Measurements from ENCODE around the gene SPDEF.

The SPDEF gene

DNA sequence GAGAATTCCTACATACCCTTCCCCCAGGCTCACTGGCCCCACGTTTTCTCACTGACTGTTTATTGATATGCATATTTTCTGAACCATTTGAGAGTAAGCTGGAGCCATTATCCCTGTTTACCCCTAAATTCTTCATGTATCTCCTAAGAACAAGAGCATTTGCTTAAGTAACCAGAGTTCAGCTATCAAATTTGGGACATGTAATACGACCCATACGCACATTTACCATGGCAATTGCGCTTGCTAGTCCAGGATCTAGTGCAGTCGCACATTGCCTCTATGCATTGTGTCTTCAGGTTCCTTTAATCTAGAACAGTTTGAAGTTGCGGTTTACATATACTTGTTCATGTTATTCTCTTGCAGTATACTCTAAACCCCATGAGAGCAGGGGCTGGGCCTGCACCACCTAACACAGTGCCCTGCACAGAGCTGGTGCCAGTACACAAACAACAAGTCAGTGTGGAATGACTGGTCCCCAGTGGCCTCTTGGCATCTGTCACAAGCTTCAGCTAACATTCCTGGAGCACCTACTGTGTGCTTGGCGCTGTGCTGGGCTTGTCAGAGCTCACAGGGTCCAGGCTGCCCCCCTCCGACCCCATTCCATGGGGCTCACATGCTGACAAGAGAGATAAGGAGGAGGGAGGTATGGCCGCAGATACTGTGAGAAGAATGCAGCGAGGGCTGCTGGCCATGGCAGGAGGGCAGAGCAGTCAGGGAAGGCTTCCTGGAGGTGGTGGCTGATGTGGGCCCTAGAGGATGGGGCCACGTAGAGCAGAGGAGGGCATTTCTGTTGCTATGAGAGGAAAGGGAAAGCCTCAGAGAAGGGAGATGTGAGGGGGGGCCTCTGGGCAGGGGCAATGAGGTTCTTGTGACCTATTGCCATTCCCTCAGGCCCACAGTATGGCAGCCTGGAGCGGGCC, 28.1 kb downstream of the SPDEF start:
- DNase-seq (ENCODE audit: low spot score) = no peak

DNA sequence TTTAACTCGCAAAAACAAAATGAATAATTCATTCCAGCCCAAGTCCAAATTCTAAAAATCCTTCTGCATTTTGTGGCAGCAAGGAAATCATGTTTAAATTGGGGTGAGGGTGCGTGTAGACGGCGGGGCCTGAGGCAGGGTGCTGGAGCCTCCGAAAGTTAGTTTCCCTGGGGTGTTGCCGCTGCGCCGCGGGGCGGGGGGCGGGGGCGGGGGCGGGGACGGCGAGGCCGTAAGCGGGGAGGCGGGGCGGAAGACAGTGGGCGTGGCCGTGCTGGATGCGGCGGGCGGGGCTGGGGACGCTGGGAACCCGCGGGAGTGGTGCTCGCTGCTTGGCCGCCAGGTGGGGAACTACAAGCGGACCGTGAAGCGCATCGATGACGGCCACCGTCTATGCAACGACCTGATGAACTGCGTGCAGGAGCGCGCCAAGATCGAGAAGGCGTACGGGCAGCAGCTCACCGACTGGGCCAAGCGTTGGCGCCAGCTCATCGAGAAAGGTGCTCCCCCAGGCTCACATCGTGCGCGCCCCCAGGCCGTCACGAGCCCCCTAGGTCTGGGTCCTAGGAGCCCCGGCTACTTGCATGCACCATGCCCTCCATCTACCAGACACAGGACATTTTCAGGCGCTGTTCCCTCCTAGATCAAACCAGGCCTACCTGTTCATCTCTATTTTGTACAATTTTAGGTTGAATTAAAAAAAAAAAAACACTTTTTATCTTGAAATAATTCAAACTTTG, 29.0 kb downstream of the SPDEF start:
- DNase-seq (ENCODE audit: low spot score) = peak; percentile 99

DNA sequence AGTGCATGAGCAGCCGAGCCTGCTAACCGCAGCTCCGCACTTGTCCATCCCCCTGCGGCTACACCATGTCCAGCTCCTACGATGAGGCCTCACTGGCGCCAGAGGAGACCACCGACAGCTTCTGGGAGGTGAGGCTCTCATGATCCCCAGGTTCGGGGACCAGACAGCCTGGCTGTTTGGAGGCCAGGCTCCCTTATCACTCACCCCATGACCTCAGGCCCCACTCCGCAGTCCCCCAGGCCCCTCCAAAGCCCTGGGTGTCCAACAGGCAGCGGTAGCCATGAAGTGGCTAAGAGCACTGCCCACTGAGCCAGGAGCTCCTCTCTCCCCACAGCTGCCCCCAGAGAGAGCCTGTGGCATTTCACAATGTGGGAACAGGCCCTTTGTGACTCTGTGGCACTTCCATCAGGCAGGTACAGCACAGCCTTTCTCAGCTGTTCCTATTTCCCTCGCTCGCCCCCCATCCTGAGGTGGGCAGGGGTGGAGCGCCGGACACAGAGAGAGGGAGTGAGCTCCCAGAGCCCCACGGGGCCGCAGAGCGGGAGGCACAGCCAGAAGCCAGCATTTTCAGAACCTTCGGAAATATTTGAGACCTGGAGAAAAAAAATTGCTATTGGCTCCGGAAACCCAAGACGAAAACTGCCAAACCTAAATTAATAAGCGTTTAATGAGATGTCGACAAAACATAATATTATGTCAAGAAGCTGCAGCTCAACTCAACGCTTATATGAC, 29.7 kb downstream of the SPDEF start:
- DNase-seq (ENCODE audit: low spot score) = no peak

DNA sequence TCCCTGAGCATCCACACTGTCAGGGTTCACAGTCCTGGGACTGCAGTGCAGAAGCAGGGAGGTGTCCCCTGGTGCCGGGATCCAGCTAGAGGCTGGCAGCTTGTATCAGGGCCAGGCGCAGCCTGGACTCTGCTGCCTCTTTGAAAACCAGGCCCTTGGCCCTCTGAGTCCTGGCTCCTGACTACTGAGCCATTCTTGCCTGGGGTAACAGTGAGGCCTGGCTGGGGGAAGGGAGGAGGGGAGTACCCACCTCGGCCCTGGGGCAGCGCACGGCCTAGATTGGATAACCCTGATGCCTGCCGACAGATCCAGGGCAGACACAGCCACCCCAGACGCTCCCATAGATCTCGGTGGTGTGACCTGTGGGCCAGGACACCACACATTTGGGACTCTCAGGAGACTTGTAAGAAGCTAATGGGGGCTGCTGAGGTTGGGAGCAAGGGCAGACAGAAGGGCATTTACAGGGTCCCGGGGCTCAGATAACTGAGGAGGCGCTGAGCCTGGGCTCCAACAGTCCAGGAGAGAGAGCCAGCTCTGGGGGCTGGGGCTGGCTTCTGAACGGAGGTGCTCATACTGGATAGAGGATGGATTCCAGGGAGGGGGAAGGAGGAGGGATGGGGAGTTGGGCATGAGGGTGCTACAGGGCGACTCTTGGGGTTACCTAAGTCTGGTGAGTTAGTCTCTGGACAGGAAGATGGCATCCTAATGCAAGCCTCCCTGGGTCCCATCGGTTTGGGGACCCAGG, 30.5 kb downstream of the SPDEF start:
- DNase-seq (ENCODE audit: low spot score) = no peak

DNA sequence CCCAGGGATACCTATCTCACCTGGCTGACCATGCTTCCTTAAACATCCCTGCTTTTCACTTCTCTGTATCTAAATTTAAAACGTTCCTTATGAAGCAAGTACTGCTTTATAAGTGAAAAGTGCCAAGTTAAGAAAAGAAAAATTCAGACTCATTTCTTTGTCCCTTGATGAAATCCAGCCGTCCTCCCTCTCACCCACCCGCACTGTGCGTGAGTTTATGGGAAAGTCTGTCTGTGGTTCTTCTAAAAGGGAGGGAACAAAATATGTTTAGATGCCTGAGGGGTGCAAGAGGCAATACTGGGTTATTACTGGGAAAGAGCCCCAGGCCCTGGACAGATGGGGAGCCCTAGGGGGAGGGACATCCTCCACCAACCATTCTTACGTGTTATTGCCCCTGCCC, 31.2 kb downstream of the SPDEF start:
- no peak for DNase-seq (ENCODE audit: low spot score)

DNA sequence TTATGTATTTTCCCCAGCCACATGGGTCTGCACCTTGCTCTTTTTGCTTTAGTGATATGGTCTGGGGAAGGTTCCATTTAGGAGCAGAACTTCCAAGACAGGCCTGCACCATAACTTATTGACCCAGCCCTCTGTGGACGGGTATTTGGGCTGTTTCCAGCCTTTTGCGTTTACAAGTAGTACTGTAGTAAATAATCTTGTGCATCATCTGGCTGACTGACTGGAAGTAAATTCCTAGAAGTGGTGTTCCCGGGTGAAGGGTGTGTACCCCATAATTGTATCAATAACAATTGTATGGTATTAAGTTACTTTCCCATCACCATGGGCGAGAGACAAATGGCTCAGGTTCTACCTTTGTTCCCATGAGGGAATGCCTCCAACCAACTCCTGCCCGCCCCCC, 31.6 kb downstream of the SPDEF start:
- no peak for DNase-seq (ENCODE audit: low spot score)

DNA sequence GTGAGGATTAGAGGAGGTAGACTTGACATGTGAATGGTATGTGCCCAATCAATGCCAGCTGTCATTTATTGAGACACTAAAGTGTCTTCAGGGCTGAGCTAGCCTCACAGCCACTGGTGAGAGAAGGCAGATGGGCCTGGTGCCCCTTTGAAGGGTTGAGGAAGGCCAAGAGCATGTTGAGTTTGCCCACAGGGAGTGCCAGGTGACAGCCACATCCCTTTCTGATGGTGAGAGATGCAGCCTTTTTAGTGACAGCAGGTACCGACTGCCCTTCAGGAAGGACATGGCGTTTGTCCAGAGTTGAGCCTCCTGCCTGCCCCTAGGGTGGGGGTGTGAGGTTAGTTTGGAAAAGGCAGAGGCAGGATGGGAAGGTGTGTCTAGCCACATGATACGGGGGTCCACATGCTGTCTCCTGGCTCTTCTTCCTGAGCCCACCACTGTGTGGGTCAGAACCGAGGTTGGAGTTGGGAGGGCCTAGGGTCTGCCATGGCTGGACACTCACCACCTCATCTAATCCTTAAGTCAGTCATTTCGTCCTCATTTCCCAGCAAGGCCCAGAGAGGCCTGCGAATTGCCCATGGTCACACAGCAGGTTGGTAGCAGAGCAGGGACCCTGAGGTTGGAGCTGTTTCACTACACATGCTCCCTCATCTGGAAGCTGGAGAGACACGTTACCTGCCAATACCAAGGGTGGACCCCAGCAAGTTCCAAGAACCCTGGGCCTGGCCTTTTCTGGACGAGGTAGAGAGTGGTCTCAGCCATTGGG, 32.5 kb downstream of the SPDEF start:
- no peak for DNase-seq (ENCODE audit: low spot score)

DNA sequence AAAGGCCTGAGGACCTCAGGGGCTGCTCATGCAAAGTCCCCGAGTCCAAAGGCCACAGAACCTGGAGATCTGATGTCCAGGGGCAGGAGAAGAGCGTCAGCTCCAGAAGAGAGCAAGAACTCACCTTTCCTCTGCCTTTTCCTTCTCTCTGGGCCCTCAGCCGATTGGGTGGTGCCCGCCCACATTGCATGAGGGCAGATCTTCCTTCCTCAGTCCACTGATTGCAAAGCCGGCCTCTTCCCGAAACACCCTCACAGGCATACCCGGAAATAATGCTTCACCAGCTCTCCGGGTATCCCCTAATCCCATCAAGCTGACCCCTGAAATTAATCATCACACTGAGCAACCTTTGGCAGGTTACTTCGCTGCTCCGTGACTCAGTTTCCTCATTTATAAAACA, 33.4 kb downstream of the SPDEF start:
- no peak for DNase-seq (ENCODE audit: low spot score)

DNA sequence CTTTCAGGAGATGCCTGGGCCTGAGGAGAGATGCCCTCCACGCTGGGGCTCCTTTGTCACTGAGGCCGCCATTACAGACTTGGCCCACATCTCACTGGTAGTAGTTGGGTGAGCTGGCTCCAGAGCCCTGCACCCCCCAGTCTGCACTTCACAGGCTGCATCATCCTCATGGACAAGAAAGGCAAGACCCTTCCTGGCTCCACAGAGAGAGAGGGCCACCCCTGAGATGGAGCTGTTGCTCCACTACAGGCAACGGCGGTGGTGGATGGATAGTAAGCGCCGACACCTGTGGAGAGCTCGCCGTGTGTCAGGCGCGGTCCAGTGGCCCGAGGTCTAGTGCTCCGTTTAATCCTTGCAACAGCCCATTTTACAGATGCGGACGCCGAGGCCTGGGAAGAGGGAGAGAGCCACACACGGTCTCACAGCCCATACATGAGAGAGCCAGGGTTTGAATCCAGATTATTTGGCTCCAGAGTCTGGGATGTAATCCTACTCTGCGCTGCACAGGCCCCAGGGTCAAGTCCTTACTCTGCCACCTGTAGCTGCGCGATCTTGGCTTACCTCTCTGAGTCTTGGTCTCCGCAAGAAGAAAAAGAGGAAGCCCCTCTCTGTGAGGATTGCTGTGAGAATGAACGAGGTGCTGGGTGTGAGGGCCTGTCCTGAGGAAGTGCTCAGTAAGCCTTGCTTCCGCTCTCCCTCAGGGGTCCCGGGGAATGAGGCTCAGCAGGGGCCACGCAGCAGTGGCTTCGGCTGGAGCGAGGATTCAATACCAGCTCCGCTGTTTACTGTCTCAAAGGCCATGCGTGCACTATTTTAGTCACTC, 34.5 kb downstream of the SPDEF start:
- no peak for DNase-seq (ENCODE audit: low spot score)

DNA sequence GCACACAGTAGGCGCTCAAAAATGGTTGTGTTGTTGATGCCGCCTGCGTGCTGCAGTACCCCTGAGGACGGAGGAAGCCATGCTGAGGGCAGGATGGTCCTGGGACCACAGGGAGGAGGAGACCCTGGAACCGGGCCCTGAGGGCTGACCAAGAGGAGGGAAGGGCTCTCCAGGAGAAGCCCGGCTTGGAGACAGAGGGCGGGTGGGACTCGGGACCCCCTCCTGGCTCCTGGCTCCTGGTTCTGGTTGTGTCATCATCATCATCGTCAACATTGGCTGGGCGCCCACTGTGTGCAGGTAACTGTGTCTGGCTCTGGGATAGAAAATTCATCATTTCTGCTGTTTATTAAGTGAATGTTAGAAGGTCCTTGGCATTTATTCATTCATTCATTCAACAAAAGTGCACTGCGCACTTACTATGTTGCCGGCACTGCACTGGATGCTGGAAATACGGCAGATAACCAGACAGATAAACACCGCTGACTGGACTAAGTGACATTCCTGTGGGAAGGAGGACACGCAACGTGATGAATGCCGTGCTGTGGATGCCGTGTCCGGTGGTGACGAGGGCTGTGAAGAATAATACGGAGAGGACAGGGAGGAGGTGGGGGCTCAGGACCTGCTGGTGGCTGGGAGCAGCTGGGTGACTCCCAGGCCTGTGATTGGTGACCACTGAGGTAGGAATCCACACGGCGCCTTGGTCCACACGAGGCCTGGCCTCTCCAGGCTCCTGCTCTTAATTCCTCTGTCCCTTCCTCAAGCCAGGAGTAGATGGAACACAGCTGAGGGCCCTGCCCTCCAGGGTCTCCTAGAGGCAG, 35.3 kb downstream of the SPDEF start:
- no peak for DNase-seq (ENCODE audit: low spot score)

DNA sequence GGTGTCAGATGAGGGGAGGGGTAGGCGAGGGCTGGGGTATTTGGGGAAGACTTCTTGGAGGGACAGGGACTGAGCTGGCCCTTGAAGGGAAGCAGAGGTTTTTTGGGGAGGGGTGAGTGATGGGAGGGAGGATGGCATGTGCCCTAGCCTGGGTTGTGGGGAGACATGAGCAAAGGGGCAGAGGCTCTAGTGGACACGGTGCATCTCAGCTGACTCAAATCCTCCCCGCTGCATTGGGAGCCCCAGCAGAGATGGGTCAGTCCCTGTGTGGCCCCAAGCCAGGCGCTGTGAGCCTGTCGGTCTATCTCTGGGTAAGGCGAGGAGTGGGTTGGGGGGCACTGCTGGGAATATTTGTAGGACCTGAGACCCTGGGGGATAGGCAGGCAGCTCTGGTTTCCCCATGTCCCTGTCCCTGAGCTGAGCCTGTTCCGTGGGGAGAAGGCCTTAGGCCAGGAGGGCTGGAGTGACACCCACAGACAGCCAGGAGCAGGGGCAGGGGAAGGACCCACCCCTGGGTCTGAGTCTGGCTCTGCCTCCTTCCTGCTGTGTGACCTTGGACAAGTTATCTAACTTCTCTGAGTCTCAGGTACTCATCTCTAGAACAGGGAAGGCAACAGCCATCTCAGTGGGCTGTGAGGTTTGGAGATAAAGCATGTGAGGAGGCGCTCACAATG, 36.0 kb downstream of the SPDEF start:
- DNase-seq (ENCODE audit: low spot score) = no peak

DNA sequence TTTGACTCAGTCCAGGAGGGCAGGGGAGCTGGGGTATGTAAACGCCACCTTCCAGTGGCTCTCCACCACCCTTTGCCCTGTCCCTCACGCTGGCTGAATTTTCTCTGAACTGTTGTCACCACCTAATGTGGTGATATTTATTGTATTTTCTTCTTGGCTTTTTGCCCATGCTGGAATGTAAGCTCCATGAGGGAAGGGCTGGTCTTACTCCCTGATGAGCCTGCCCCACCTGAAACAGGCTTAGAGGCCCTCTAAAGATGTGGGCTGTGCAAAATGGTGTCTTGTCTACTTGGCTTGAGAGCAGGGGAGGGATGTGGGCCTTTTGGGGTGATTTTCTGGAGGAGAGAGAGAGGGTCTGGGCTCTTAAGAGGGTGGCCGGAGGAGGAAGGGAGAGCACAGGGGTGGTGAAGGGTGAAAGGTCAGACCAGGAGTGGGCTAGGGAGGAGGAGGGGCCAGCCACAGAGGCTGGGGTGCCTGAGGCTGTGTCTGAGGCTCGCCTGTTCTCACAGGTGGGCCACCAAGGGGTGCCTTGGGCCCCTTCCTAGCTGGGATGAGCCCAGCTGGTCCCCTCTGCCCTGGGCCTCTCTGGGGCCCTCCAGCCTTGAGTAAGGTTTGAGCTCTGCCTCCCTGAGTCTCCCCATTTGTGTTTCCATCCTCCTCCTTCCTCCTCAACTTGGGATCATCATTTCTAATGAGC, 37.3 kb downstream of the SPDEF start:
- no peak for DNase-seq (ENCODE audit: low spot score)

DNA sequence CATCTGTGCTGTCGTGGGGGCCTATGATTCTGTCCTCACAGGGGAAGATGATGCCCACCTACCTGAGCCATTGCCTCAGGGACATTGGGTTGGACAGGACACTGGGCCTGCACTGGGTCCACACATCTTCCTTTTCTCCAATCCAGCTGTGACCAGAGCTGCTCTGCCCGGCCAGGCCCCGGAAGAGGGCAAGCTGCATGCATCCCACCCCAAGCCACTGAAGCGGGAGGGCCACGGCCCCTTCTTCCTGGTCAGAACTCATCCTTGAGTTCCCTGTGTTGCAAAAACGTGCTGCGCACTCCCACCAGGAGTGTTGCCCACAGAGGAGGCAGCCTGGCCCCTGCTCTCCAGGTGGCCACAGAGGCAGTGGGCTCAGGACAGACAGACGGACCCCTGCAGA, 38.2 kb downstream of the SPDEF start:
- DNase-seq (ENCODE audit: low spot score) = no peak

DNA sequence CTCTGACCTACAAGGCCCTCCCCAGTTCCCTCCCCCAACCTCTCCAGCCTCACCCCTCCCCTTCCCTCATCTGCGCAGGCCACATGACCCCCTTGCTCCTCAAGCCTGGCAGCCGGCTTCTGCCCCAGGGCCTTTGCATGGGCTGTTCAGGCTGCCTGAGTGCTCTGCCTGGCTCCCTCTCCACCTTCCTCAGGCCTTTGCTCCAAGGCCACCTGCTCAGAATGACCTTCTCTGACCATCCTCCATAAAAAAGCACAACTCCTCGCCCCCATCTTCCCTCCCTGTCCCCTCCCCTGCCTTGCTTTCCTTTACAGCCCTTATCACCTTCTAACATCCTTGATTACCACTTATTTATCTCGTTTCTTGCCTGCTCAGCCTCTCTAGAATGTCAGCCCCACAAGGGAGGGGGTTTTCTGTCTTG, 38.7 kb downstream of the SPDEF start:
- no peak for DNase-seq (ENCODE audit: low spot score)

DNA sequence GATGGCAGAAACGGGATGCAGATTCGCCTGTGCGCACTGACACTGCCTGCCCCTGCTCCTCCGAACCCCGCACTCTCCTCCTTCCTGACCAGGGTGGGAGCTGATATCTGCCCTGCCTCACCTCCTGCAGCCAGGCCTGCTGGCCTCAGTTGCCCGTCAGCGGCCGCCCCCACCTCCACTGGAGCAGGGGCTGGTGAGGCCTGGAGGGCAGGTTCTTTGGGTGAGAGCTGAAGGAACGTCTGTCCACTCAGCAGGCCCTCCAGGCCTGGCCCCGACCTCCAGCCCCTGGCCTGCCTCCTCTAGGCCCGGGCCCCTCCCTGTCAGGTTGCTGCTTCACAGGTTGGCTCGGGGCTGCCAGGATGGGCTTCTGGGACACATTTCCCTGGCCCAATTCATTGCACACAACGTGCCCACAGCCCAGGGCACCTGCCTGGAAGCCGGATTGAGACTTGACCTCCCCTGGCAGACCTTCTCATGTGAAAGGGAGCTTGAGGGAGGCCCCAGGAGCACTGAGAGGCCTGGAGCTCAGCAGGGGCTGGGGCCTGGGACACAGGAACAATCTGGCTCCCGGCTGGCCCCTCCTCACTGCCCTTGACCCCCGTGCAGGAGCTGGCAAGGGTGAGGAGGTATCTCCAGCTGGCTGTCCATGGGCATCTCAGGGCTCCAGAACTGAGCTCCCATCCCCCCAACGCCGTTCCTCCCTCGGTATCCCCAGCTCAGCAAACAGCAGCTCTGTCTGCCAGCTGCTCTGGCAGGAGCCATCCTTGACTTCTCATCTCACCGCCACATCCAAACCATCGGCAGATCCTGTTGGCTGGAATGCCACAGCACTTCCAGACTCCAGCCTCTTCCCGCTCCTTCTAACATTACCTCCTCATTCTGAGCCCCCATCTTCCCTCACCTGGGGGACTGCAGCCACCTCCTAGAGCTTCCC, 39.5 kb downstream of the SPDEF start:
- DNase-seq (ENCODE audit: low spot score) = no peak

DNA sequence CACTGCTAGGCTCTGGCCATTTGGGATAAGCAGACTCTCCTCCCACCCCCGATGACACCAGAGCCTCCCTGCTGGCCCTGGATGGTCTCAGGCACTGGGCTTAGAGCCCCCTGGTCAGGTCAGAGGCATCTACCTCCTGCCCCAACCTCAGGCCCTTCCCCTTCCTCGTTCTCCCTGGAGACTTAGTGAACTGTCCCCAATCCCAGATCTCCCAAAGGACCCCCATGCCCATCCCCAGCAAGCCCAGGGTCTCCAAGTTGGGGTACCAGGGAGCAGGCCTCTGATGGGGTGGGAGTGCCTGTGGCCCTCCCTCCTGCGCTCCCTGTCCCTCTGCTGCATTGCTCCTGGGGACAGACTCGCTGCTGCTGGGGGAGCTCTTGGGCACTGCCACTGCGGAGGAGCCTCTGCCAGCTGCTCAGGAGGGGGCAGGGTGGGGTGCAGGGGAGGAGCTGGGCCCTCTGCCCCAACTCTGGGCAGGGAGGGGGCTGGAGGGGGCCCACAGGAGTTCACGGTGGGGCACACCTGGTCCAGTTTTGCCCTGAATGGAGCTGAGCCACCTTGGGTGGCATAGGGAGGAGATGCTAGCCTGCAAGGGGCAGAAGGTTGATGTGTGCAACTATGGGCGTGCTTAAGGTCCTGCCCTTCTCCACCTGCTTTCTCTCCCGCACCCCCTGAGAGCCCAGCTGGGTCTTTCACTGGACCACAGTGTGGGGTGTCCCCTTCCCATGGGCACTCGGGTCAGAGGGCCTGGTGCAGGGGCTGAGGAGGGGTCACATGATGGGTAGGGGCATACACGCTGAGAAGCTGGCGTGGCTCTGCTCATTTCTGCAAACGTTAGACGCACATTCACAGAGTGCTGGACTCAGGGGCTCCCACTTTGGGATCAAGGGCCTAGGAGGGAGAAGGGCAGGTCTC, 40.4 kb downstream of the SPDEF start:
- no peak for DNase-seq (ENCODE audit: low spot score)
